K562 (cell line): ENCODE data around the gene NIPBL. TPM values are rescaled to one million over a fixed set of nuclear protein-coding genes. Genes with fewer than 3 reads are reported as not detected.
A peak's percentile ranks its signal among the peaks of the same experiment; 100 is the strongest.

Experiments
- BRD4 ChIP-seq: fragments of 200-600 bp; sonication (generic); IDR thresholded peaks from 2 replicates; pipeline ENCODE4 v1.6.1; 2017; ENCODE audit warnings: inconsistent platforms
- FOXJ2 ChIP-seq: fragments of 200-800 bp; sonication (Bioruptor generic); IDR thresholded peaks from 2 replicates; pipeline ENCODE4 v1.6.1; 2016; ENCODE audit warnings: missing genetic modification characterization, missing compliant biosample characterization
- HDAC2 ChIP-seq: fragments of 450-650 bp; IDR thresholded peaks from 2 replicates; pipeline ENCODE4 v1.6.1; 2016; ENCODE audit warnings: mild to moderate bottlenecking
- KLF6 ChIP-seq: fragments of 250-450 bp; sonication (Bioruptor Pico); IDR thresholded peaks from 2 replicates; pipeline ENCODE4 v1.4.0; 2020; ENCODE audit warnings: mild to moderate bottlenecking, moderate library complexity, borderline replicate concordance
- NFRKB ChIP-seq: fragments of 450-650 bp; IDR thresholded peaks from 2 replicates; pipeline ENCODE4 v1.6.1; 2016; ENCODE audit warnings: low read depth
- PHB2 ChIP-seq: fragments of 450-650 bp; IDR thresholded peaks from 2 replicates; pipeline ENCODE4 v1.6.1; 2017; ENCODE audit warnings: low read depth
- SMAD3 ChIP-seq: fragments of 450-650 bp; formaldehyde crosslinking; conservative IDR thresholded peaks from 2 replicates; pipeline ENCODE4 v1.4.0; 2020; ENCODE audit warnings: mild to moderate bottlenecking
- ZNF140 ChIP-seq: fragments of 250-450 bp; sonication (Bioruptor Pico); IDR thresholded peaks from 2 replicates; pipeline ENCODE4 v1.8.0; 2021; ENCODE audit warnings: moderate library complexity, mild to moderate bottlenecking, inconsistent platforms
- ZNF282 ChIP-seq: sonication (generic); formaldehyde crosslinking; IDR thresholded peaks from 2 replicates; pipeline ENCODE4 v1.8.1; 2023; ENCODE audit warnings: missing genetic modification reagents
- polyA plus RNA-seq, 8 experiments: library from polyadenylated mRNA; depleted of rRNA in 4 of 8; stranded (reverse) in 5 of 8; unstranded in 3 of 8; fragments of >200 nt; fragmentation: Nextera tagmentation in 2 of 8; fragmentation: Illumina TruSeq in 1 of 8; extraction: Ambion mirVana in 2 of 8; extraction: Trizol in 1 of 8; gene quantifications; 2 replicates each; pipeline versions ENCODE4 v1.2.1 to v1.2.3, GENCODE V29; 2011 to 2014; ENCODE audit warnings: inconsistent platforms in 1 of 8, missing spikeins in 1 of 8
- total RNA-seq, 7 experiments: library from RNA; depleted of rRNA in 6 of 7; stranded (reverse); fragments of >200 nt in 6 of 7; fragmentation: Illumina TruSeq in 2 of 7; extraction: Trizol in 2 of 7; gene quantifications; 2 replicates each; pipeline versions ENCODE4 v1.2.1 to v1.2.3, GENCODE V29; 2011 to 2021; ENCODE audit warnings: low replicate concordance in 1 of 7
- TF ChIP-seq, protein P1 (sequence below): fragments of 250-450 bp; sonication (Bioruptor Pico); IDR thresholded peaks from 2 replicates; pipeline ENCODE4 v1.4.0; 2020; ENCODE audit warnings: mild to moderate bottlenecking, moderate library complexity
- TF ChIP-seq, protein P2 (sequence below): sonication (generic); formaldehyde crosslinking; IDR thresholded peaks from 2 replicates; pipeline ENCODE4 v1.8.1; 2023; ENCODE audit warnings: mild to moderate bottlenecking, missing genetic modification reagents
- TF ChIP-seq, protein P3 (sequence below): fragments of 200-600 bp; sonication (generic); IDR thresholded peaks from one replicate; pipeline ENCODE4 v1.6.1; 2012; ENCODE audit warnings: mild to moderate bottlenecking, low read depth, low read length, inconsistent platforms

Gene NIPBL
- total and polyA plus RNA-seq, 9 of the 15 experiments (the other 6 are each of a cell fraction or from before 2014, with no cell fraction given), result 12.9 to 56.7 (median 38.9) TPM

DNA sequence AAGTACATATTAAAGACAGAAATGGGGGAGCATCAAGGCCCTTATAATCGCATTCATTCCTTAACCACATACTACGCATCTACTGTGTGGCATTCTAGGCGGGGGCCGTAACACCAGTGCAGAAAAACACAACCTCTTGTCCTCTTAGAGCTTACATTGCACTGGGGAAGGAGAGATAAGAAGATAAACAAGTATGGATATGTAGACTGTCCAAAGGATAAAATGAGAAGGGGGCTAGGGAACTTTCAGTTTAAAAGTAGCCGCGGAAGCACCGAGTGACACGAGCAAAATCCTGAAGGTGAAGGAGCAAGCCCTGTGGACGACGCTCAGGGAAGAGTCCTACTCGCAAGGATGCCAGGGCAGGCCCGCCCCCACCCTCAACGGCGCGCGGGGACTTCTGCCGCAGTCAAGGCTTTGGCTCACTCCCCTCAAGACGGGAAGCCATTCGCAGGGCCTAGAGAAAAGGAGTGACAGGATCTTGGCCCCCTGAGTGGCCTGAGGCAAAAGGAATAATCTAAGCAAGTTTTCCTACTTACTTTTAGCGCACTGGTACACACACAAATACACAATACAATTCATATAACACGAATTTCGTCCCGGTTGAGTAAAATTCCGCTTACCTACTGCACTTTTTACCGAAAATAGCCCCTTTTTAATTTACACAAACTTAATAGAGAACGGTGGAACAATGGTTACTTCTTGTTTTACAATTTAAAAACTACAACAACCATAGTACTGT is 1.3 kb upstream of the NIPBL start (continued):
- TF ChIP-seq ZNF282 (CRISPR knock-in tag) (no peak), BRD4 (no peak), PHB2 (no peak), NFRKB (no peak), SMAD3 (CRISPR knock-in tag) (no peak), KLF6 (0 out of 2 replicates have a peak, but pooled peaks have one; percentile 4), HDAC2 (peak; percentile 62; the same call in 1 of the 2 replicates), ZNF140 (no peak), FOXJ2 (tag) (0 out of 2 replicates have a peak, but pooled peaks have one; percentile 47)
- TF ChIP-seq, protein P1, sequence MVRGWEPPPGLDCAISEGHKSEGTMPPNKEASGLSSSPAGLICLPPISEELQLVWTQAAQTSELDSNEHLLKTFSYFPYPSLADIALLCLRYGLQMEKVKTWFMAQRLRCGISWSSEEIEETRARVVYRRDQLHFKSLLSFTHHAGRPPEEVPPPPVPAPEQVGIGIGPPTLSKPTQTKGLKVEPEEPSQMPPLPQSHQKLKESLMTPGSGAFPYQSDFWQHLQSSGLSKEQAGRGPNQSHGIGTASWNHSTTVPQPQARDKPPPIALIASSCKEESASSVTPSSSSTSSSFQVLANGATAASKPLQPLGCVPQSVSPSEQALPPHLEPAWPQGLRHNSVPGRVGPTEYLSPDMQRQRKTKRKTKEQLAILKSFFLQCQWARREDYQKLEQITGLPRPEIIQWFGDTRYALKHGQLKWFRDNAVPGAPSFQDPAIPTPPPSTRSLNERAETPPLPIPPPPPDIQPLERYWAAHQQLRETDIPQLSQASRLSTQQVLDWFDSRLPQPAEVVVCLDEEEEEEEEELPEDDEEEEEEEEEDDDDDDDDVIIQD (CRISPR knock-in tag), result 0 out of 2 replicates have a peak, but pooled peaks have one; percentile 7
- TF ChIP-seq, protein P2, sequence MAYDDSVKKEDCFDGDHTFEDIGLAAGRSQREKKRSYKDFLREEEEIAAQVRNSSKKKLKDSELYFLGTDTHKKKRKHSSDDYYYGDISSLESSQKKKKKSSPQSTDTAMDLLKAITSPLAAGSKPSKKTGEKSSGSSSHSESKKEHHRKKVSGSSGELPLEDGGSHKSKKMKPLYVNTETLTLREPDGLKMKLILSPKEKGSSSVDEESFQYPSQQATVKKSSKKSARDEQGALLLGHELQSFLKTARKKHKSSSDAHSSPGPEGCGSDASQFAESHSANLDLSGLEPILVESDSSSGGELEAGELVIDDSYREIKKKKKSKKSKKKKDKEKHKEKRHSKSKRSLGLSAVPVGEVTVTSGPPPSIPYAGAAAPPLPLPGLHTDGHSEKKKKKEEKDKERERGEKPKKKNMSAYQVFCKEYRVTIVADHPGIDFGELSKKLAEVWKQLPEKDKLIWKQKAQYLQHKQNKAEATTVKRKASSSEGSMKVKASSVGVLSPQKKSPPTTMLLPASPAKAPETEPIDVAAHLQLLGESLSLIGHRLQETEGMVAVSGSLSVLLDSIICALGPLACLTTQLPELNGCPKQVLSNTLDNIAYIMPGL (CRISPR knock-in tag), result no peak
- TF ChIP-seq, protein P3, sequence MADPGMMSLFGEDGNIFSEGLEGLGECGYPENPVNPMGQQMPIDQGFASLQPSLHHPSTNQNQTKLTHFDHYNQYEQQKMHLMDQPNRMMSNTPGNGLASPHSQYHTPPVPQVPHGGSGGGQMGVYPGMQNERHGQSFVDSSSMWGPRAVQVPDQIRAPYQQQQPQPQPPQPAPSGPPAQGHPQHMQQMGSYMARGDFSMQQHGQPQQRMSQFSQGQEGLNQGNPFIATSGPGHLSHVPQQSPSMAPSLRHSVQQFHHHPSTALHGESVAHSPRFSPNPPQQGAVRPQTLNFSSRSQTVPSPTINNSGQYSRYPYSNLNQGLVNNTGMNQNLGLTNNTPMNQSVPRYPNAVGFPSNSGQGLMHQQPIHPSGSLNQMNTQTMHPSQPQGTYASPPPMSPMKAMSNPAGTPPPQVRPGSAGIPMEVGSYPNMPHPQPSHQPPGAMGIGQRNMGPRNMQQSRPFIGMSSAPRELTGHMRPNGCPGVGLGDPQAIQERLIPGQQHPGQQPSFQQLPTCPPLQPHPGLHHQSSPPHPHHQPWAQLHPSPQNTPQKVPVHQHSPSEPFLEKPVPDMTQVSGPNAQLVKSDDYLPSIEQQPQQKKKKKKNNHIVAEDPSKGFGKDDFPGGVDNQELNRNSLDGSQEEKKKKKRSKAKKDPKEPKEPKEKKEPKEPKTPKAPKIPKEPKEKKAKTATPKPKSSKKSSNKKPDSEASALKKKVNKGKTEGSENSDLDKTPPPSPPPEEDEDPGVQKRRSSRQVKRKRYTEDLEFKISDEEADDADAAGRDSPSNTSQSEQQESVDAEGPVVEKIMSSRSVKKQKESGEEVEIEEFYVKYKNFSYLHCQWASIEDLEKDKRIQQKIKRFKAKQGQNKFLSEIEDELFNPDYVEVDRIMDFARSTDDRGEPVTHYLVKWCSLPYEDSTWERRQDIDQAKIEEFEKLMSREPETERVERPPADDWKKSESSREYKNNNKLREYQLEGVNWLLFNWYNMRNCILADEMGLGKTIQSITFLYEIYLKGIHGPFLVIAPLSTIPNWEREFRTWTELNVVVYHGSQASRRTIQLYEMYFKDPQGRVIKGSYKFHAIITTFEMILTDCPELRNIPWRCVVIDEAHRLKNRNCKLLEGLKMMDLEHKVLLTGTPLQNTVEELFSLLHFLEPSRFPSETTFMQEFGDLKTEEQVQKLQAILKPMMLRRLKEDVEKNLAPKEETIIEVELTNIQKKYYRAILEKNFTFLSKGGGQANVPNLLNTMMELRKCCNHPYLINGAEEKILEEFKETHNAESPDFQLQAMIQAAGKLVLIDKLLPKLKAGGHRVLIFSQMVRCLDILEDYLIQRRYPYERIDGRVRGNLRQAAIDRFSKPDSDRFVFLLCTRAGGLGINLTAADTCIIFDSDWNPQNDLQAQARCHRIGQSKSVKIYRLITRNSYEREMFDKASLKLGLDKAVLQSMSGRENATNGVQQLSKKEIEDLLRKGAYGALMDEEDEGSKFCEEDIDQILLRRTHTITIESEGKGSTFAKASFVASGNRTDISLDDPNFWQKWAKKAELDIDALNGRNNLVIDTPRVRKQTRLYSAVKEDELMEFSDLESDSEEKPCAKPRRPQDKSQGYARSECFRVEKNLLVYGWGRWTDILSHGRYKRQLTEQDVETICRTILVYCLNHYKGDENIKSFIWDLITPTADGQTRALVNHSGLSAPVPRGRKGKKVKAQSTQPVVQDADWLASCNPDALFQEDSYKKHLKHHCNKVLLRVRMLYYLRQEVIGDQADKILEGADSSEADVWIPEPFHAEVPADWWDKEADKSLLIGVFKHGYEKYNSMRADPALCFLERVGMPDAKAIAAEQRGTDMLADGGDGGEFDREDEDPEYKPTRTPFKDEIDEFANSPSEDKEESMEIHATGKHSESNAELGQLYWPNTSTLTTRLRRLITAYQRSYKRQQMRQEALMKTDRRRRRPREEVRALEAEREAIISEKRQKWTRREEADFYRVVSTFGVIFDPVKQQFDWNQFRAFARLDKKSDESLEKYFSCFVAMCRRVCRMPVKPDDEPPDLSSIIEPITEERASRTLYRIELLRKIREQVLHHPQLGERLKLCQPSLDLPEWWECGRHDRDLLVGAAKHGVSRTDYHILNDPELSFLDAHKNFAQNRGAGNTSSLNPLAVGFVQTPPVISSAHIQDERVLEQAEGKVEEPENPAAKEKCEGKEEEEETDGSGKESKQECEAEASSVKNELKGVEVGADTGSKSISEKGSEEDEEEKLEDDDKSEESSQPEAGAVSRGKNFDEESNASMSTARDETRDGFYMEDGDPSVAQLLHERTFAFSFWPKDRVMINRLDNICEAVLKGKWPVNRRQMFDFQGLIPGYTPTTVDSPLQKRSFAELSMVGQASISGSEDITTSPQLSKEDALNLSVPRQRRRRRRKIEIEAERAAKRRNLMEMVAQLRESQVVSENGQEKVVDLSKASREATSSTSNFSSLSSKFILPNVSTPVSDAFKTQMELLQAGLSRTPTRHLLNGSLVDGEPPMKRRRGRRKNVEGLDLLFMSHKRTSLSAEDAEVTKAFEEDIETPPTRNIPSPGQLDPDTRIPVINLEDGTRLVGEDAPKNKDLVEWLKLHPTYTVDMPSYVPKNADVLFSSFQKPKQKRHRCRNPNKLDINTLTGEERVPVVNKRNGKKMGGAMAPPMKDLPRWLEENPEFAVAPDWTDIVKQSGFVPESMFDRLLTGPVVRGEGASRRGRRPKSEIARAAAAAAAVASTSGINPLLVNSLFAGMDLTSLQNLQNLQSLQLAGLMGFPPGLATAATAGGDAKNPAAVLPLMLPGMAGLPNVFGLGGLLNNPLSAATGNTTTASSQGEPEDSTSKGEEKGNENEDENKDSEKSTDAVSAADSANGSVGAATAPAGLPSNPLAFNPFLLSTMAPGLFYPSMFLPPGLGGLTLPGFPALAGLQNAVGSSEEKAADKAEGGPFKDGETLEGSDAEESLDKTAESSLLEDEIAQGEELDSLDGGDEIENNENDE, result no peak
